Measurements from ENCODE around the gene CTNND2.
"Not testable (repeated sequence)": the region's sequence is repeated elsewhere in the genome, so short reads cannot be mapped to it uniquely, and the experiment has no call there.

The CTNND2 gene

DNA sequence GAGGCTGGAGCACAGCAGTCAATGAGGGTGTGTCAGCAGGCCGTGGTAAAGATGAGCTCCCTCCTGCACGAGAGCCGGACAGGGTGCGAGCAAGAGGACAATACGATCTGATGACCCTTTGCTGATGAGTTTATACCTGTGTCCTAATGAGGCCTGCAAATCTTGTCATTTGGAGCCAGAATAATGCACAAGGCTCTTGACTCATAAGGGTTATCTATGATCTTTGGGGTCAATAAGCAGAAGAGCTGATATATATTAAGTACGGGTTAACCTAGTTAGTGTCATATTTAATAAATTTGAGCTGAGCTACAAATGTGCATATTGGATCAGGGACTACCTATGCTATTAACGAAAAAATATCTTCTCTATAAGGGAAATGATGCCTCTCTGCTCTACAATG is 46.9 kb downstream of the CTNND2 start:
- DNase-seq = no peak

- no peak for DNase-seq
Measured at GRCh38 chr5:11854936-11855335, 49.3 kb downstream of the CTNND2 start.

DNA sequence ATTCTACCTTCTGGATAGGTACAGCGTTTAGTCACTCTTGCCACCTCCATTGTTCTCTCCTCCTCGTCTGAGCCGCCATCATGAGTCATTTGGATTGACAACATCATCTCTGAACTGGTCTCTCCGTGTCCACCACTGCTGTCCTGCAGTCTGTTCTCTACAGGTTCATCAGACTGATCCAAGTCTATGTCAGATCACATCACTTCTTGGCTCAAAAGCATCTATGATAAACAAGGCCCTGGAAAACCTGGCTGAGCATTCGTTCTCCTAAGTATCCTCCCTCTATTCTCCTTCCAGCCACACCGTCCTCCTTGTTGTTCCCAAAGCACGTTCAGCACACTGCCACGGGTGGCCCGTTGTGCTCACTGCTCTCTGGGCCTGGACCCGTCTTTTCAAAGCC is 50.5 kb downstream of the CTNND2 start:
- DNase-seq = no peak

DNA sequence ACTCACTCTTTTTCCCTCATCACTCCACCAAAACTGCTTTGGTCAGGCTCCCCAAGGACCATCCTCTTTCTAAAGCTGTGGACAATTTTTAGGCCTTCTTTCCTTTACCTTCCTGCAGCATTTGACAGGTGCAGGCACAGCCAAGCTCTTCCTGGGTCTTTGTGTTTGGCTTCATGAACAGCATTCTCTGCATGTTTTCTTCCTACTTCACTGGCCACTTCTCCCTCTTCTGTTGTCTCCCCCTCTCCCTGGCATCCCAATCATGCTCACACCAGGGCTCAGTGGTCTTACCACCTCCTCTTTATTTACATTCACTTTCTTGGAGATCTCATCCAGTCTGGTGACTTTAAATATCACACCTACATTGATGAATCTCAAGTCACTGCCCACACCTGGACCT is 51.1 kb downstream of the CTNND2 start:
- no peak for DNase-seq

DNA sequence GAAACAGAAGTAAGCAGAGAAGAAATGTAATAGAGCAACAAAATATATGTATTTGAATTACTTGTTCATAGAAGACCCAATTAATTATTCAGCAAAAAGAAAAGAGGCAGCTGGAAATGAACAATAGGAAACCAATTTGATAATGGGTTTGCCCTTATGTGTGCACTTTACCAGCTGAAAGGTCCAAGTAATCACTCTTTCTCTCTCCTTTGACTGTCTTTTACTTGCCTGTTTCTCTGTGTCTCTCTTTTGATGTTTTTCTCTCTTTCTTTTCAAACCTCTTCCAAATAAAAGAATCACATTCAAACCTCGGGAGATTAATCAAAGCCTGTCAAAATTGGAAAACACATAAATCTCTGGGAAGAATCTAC is 51.5 kb downstream of the CTNND2 start:
- DNase-seq = no peak

DNA sequence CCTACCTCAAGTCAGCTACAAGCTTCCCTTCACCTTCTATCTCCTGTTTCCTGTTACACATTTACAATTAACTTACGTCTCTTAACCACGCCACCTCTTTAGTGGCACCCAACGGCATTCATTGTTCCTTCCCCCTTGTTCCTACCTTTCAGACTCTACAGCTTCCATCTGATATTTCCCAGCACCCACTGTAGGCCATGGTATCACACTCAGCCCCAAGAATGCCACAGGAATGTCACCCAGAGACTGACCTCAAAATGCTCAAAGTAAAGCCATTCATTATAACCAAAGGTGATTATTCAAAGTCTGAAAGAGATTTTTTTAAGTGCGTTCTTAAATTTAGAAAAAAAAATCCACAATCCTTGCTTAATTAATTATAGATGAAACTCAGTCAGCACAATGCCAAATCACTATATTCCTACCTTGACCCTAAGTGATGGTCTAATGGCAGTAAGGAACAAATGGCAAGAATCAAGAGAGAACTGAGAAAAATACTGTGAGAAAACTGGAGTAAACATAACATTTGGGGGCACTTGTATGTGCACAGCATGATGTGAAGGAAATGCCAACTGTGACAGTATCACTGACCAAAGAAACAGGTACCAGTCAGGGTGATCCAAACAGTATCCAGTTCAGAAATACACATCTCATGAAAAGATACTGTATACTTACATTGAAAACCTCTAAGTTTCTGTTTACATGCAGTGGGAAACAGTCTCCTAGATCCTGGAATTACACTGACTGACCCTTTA is 52.1 kb downstream of the CTNND2 start:
- no peak for DNase-seq

GRCh38 chr5:11851416-11851815 is 52.8 kb downstream of the CTNND2 start:
- no peak for DNase-seq

DNA sequence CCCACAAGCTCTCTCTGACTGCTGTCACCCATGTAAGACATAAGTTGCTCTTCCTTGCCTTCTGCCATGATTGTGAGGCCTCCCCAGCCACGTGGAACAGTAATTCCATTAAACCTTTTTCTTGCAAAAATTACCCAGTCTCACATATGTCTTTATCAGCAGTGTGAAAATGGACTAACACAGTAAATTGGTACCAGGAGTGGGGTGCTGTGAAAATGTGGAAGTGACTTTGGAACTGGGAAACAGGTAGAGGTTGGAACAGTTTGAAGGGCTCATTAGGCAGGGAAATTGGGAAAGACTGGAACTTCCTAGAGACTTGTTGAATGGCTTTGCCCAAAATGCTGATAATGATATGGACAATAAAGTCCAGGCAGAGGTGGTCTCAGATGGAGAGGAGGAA is 75.7 kb downstream of the CTNND2 start:
- not testable (repeated sequence) for DNase-seq

DNA sequence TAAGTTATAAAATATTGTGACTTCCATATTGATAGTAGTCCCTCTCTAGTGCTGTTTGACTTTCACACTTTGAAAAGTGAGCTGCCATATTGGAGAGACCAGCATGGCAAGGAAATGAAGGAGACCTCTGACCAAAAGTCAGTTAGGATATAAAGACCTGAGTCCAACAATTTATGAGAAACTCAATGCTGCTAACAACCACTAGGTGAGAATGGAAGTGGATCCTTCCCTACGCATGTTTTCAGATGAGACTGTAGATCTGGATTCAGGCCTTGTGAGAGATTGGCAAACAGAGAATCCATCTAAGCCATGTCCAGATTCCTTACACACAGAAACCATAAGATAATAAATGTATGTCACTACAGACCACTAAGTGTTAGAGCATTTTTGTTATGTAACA is 81.6 kb downstream of the CTNND2 start:
- DNase-seq = no peak

GRCh38 chr5:11815916-11816315 is 88.3 kb downstream of the CTNND2 start:
- no peak for DNase-seq

GRCh38 chr5:11815481-11815880 is 88.8 kb downstream of the CTNND2 start:
- DNase-seq = no peak

DNA sequence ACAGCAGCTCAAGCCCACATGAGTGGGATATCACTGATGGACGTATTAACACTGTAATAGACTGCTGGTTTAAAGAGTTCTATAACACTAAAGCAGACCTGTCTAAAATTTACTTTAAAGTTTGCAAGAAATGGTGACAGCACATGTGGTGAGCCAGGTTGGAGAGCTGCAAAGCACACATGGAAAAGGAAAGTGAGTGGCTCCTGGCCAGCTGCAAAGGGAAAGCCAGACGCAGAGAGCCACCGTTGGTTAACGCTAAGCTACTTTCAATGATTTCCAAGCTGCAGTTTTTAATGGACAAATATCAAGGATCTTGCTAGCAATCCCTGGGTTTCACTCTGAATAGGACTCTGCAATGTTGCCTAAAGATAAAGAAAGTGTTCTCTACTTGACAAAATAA is 89.9 kb downstream of the CTNND2 start:
- DNase-seq = no peak

- DNase-seq = no peak
Measured at GRCh38 chr5:11809407-11809806, 94.8 kb downstream of the CTNND2 start.

DNA sequence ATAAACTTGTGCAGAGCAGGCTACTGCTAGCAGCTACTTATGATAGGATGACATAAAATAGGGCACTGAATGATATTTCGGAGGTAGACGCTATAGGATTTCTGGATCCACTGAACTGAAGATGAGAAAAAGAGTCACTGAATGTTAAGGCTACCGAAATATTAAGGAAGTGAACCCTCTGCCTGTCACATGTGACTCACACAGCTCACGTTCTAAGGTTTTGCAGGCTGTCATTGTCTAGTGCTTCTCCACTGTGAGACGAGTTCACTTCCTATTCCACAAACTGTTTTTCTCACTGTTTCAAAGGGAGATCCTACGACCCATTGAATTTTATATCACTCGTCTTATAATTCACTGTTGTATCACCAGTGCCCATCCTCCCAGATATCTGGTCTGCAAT is 100.8 kb downstream of the CTNND2 start:
- no peak for DNase-seq

DNA sequence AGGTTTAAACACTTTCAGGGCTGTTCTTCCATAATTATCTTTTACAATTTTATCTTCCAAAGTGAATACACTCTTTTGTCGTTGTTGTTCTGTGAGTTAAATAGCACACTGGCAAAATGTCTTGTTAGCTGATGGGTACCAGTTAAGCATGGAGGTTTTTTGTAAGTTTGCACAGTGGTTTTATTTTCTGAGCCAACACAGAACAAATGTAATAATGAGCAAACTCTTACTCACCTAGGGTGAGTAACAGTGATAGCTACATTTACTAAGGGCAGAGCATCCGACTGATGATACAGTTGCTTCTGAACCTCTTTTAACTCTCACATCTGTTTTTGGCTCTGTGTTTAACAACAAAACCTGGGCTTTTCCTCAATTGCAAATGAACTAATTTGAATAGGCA is 103.2 kb downstream of the CTNND2 start:
- no peak for DNase-seq

DNA sequence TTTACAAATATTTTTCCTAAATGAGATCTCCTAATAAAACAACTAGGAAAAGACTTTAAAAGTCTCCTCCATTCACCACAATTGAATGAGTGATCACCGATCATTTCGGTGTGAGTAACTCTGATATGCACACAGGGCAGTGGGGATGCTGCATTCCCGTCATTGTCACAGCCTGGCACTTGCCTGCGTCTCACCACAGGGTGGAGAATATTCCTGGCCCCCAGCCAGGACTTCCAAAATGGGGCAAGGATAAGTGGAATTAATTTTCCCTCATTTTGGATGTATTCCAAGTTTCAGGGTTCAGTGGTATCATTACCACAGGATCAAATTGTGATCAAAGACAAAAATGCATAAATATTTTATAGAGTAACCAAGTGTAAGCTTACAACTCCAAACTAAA is 107.1 kb downstream of the CTNND2 start:
- no peak for DNase-seq

DNA sequence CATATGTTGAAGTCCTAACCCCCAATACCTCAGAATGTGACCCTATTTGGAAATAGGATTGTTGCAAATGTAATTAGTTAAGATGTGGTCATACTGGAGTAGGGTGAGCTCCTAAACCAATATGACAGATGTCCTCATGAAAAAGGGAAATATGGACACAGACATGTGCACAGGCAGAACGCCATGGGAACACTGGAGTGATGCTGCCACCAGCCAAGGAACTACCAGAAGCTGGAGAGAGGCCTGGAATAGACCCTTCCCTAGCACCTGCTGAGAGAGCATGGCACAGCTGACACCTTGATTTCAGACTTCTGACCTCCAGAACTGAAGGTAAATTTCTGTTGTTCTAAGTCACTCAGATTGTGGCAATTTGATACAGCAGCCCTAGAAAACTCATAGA is 110.8 kb downstream of the CTNND2 start:
- DNase-seq = no peak

GRCh38 chr5:11792621-11793020 is 111.6 kb downstream of the CTNND2 start:
- no peak for DNase-seq

GRCh38 chr5:11791792-11792191 is 112.5 kb downstream of the CTNND2 start:
- no peak for DNase-seq

DNA sequence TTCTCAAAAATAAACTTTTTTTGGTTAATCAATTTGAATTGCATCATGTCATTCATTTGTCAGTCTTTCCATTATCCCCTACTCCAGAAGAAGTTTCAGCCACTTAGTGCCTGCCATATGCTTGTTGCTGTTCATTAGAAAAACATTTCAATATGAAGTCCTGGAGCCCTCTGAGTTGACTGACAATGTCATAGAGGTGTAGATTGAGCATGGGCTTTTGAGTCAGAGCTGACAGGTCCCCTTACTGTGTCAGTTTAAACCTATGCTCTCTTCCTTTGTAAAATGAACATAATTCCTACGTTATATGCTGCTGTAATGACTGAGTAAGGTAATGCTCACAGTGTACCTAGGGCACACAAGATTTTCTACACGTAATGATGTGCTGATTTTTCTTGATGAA is 114.0 kb downstream of the CTNND2 start:
- no peak for DNase-seq

DNA sequence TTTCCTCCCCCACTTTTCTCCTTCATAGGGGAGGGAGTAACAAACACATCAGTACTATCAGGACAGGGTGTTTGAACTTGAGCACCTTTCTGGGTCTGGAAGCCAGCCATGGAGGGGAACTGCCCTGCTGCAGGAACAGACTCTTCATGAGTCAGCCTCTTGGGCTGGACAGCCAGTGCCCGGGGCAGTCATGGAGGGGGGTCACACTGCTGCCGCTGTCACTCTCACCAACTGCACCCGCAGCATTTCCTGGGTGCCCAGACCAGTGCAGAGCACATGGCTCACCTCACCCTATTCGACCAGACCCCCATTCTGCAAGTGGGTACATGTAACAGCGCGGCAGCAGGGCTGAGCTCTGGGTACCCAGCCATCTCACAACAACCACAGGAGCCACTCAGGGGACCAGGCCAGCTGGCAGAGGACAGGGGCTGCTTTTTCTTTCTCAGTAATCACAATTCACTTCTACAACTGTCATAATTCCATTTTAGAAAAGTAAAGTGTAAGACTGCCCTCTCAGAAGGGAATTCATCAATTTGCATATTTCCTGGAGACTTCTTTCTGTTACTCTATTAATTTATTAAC is 118.4 kb downstream of the CTNND2 start:
- DNase-seq = no peak

DNA sequence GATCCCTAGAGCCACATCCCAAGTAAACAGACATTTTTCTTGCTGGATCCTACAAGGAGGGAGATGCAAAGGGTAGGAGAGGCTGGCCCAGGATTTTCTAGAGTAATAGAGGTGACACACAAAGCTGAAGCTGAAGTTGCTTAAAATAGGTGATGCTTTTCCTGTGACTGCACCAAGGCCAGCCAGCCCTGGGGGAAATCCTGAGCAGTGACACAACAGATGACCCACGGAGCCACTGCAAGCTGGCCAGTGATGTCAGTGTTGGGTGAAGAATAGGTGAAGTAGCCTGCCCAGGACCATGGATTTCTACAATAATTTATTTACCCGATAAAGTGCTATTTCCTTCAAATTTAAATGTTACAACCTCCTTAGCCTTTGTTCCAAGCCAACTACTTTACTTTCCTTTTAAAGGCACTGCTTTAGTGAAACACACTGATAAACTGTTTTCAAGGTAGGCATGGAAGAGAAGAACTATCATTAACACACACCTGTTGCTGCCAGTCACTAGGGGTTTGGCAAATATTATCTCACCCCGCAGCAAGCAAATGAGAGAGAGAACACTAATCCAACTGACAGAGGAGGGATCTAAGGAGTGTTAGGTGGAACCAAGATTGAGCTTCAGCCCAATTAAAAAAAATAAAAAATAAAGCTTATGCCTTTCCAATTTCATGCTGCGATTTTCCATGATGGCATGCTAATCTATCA is 123.5 kb downstream of the CTNND2 start:
- no peak for DNase-seq

GRCh38 chr5:11777096-11777495 is 127.2 kb downstream of the CTNND2 start:
- DNase-seq = no peak

DNA sequence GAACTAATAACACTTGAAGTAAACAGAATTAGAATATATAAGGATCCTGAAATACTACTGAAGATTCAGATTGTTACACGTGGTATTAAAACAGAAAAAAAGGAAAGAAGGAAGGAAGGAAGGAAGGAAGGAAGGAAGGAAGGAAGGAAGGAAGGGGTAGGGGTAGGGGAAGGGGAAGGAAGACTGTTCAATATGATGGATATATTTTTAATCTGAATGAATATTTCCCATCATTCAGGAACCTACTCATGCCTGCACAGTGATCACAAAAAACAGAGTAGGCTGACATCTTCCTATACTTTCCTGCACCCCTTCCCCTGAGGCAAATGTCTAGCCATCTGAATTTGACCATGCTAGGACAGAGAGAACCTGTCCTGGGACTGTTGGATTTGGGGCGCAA is 133.9 kb downstream of the CTNND2 start:
- no peak for DNase-seq

All from kidney glomerular epithelial cell (primary cell).